Esophagus squamous epithelium (tissue), 5 donors: ENCODE measurements around the gene ARHGEF12. TPM values are rescaled to one million over a fixed set of nuclear protein-coding genes. Genes with fewer than 3 reads are reported as not detected.

ENCODE experiments used
- DNase-seq: peaks from one replicate; lab custom pipeline; 2025; lab: John Stamatoyannopoulos, UW
- H3K27ac ChIP-seq, 4 donors: fragments of 200-600 bp; sonication (generic); one replicate each; pipeline ENCODE4 v1.5.1; 2016 to 2019; ENCODE audit warnings: mild to moderate bottlenecking in 1 of 4
- H3K27me3 ChIP-seq, 4 donors: fragments of 200-600 bp; sonication (generic); 1 replicate in 3 of 4; 2 replicates in 1 of 4; pipeline versions ENCODE4 v1.5.1 to v1.6.0; 2017 to 2021; ENCODE audit warnings: antibody characterized with exemption in 1 of 4
- H3K36me3 ChIP-seq, 3 donors: fragments of 200-600 bp; sonication (generic); one replicate each; pipeline ENCODE4 v1.5.1; 2016 to 2019
- H3K4me1 ChIP-seq, 3 donors: fragments of 200-600 bp; sonication (generic); one replicate each; pipeline ENCODE4 v1.5.1; 2017 to 2019
- H3K4me3 ChIP-seq, 4 donors: fragments of 200-600 bp; sonication (generic); 1 replicate in 3 of 4; 2 replicates in 1 of 4; pipeline ENCODE4 v1.5.1; 2016 to 2019; ENCODE audit warnings: mild to moderate bottlenecking in 2 of 4, moderate library complexity in 1 of 4
- H3K9me3 ChIP-seq, 3 donors: fragments of 200-600 bp; sonication (generic); one replicate each; pipeline ENCODE4 v1.5.1; 2016 to 2019
- POLR2A ChIP-seq, 4 donors: fragments of 450-650 bp; IDR thresholded peaks; one replicate each; pipeline ENCODE4 v1.6.1; 2017; ENCODE audit warnings: antibody characterized with exemption in 4 of 4, mild to moderate bottlenecking in 4 of 4, moderate library complexity in 3 of 4
- WGBS, 2 donors: methylation state at CpG; one replicate each; pipeline ENCODE4 v1.1.5; 2018; 5-methylcytosine and 5-hydroxymethylcytosine counted together
- intact Hi-C: fragments of 100-400 bp; cut with DNase I; formaldehyde crosslinking; loops from one replicate; pipeline ENCODE4 v1.15.0; 2022
- total RNA-seq, 4 donors: library from RNA; depleted of rRNA; stranded (reverse); fragments of >200 nt; gene quantifications; one replicate each; pipeline ENCODE4 v1.1.0, GENCODE V29; 2016
- TF ChIP-seq, protein P1 (sequence below), 6 experiments: fragments of 450-650 bp in 4 of 6; fragments of 200-600 bp in 2 of 6; sonication (generic) in 2 of 6; IDR thresholded peaks; one replicate each; pipeline ENCODE4 v1.5.1; 2016 to 2019; ENCODE audit warnings: antibody characterized with exemption in 6 of 6, mild to moderate bottlenecking in 4 of 6, moderate library complexity in 4 of 6
- donor health status: DM: yes; HTN: yes; CAD: no.

Gene ARHGEF12
- total RNA-seq, 4 donors from 2014 or later: 57.4 to 106 (median 70.7) TPM

DNA sequence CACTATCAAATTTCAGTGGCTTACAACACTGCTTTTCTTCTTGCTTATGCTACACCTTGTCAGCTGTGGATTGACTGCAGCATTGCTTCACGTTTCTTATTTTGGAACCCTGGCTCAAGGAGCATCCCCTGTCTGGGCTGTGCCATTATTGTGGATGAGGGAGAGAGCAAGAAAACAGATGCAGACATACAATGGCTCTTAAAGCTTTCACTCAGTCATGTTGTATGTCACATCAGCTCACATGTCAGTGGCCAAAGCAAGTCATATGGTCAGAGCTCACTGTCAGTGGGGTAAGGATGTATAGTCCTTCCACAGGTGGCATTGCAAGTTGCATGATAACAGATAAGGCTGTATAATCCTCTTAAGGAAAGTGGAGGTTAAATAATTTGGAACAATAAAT, 10.0 kb downstream of the ARHGEF12 start:
- no peaks in the 10 kb centered on the region for H3K27me3 ChIP-seq
- H3K4me1 ChIP-seq: peaks cover 5 to 96% (median 50%) of the 10 kb centered on the region in 3 donors
- H3K27ac ChIP-seq: no peak overlapping the region
- no peak for DNase-seq
- 17 to 31% methylated on average over 1 of the region's 1 CpG for WGBS, 2 donors
- TF ChIP-seq, protein P1, sequence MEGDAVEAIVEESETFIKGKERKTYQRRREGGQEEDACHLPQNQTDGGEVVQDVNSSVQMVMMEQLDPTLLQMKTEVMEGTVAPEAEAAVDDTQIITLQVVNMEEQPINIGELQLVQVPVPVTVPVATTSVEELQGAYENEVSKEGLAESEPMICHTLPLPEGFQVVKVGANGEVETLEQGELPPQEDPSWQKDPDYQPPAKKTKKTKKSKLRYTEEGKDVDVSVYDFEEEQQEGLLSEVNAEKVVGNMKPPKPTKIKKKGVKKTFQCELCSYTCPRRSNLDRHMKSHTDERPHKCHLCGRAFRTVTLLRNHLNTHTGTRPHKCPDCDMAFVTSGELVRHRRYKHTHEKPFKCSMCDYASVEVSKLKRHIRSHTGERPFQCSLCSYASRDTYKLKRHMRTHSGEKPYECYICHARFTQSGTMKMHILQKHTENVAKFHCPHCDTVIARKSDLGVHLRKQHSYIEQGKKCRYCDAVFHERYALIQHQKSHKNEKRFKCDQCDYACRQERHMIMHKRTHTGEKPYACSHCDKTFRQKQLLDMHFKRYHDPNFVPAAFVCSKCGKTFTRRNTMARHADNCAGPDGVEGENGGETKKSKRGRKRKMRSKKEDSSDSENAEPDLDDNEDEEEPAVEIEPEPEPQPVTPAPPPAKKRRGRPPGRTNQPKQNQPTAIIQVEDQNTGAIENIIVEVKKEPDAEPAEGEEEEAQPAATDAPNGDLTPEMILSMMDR (IDR thresholded peaks at IDR 0.05): no peak
- TF ChIP-seq POLR2A (IDR thresholded peaks at IDR 0.05): no peak
- H3K9me3 ChIP-seq: no peaks in the 10 kb centered on the region
- intact Hi-C loops: loop anchor here (10.0 kb wide), 1 partner anchor 69 kb away; no protein-coding TSS in a partner anchor
- H3K4me3 ChIP-seq: no peak overlapping the region
- no peaks in the 10 kb centered on the region for H3K36me3 ChIP-seq

DNA sequence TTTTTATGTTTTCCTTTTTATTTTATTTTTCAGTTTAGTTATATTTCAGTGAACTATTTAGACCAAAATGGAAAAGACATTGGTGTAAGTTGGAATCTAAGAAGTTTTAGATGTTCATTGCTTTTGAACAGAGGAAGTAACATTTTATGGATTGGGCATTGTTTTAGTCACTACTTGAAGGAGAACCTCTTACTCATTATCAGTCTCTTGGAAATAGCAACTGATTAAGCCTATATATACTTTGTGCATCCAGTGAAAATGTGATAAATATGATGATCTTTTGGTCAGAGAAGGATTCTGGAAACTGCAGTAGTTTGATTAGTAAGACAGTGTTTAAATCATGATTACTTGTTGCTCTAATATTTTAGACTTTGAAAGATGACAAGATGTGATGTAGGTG, 14.4 kb downstream of the ARHGEF12 start:
- no peak overlapping the region for H3K27ac ChIP-seq
- H3K4me1 ChIP-seq: peaks cover 0 to 82% (median 21%) of the 10 kb centered on the region in 3 donors
- no peak for DNase-seq
- no peaks in the 10 kb centered on the region for H3K27me3 ChIP-seq
- intact Hi-C loops: no loop called here
- no peaks in the 10 kb centered on the region for H3K36me3 ChIP-seq
- TF ChIP-seq, protein P1 (IDR thresholded peaks at IDR 0.05): no peak
- TF ChIP-seq POLR2A (IDR thresholded peaks at IDR 0.05): no peak
- H3K9me3 ChIP-seq: no peaks in the 10 kb centered on the region
- no peak overlapping the region for H3K4me3 ChIP-seq

DNA sequence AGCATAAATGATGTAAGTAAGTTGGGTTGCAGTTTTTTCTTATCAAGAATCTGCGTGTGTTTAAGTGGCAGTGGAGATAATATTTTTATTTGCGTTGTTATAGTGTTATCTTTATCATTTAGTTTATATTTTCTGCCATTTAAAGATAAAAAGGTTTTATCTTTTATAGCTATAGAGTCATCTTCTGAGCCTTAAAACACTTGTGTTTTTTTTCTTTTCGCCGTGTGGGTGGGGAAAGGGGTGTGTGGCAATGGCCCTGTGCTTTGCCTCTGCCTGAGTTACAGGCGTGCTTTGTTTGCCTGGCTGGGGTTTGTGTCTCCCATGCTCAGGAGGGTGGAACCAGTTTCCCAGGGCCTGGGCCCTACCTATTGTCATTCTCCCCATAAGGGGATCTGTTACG, 16.2 kb downstream of the ARHGEF12 start:
- Histone ChIP-seq H3K9me3 (no peaks in the 10 kb centered on the region), H3K4me3 (no peak overlapping the region), H3K4me1 (peaks cover 0 to 72% (median 9%) of the 10 kb centered on the region in 3 donors), H3K27me3 (no peaks in the 10 kb centered on the region), H3K27ac (no peak overlapping the region), H3K36me3 (no peaks in the 10 kb centered on the region)
- intact Hi-C loops: no loop called here
- no peak for DNase-seq
- WGBS, 2 donors: 69 to 79% methylated on average over 5 to 6 of the region's 6 CpGs
- TF ChIP-seq, protein P1 (IDR thresholded peaks at IDR 0.05): no peak
- TF ChIP-seq POLR2A (IDR thresholded peaks at IDR 0.05): no peak

DNA sequence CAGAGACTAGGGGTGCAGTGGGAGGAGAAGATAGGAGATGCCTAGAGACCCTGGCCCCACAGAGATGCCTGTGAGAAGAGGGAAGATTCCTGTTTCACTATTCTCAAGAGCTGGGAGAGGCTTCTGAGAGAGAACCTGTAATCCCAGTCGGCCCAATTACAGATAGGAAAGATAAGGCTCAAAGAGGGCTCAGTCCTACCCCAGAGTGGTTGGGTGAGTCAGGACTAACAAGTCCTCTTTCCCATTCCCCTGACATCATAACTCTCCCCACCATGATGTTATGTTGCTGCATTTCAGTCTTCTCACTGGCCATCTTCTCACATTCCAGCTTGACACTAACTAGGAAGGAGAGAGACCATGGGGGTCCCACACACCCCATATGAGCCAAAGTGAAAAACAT, 17.9 kb downstream of the ARHGEF12 start:
- DNase-seq: no peak
- H3K36me3 ChIP-seq: no peaks in the 10 kb centered on the region
- no peaks in the 10 kb centered on the region for H3K9me3 ChIP-seq
- no peak overlapping the region for H3K27ac ChIP-seq
- no peak for TF ChIP-seq POLR2A (IDR thresholded peaks at IDR 0.05)
- TF ChIP-seq, protein P1 (IDR thresholded peaks at IDR 0.05): no peak
- peaks cover 0 to 55% (median 7%) of the 10 kb centered on the region in 3 donors for H3K4me1 ChIP-seq
- 54 to 78% methylated on average over 1 of the region's 1 CpG for WGBS, 2 donors
- intact Hi-C loops: no loop called here
- no peaks in the 10 kb centered on the region for H3K27me3 ChIP-seq
- no peak overlapping the region for H3K4me3 ChIP-seq

DNA sequence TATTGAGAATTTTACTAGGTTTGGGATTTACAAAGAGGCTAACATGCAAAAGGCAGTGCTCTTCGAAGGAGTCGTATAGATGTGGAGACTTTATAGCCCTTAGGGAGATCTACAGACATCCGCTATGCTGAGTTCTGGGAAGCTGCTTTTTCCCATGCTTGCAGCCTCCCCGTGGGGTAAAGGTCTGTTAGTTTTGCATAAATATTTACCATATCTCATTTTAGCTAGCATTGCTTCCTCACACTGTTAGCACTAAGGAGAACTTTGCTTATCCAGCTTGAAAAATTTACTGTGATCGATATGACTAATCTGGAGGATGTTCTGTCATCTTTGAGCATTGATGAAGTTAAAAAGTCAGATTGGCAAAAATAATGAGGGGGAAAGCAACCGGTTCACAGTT, 18.6 kb downstream of the ARHGEF12 start:
- intact Hi-C loops: no loop called here
- DNase-seq: no peak
- H3K9me3 ChIP-seq: no peaks in the 10 kb centered on the region
- no peaks in the 10 kb centered on the region for H3K36me3 ChIP-seq
- H3K27me3 ChIP-seq: no peaks in the 10 kb centered on the region
- WGBS, 2 donors: 68 to 70% methylated on average over 6 of the region's 6 CpGs
- no peak overlapping the region for H3K27ac ChIP-seq
- peaks cover 0 to 48% (median 3%) of the 10 kb centered on the region in 3 donors for H3K4me1 ChIP-seq
- H3K4me3 ChIP-seq: no peak overlapping the region
- TF ChIP-seq, protein P1 (IDR thresholded peaks at IDR 0.05): no peak
- TF ChIP-seq POLR2A (IDR thresholded peaks at IDR 0.05): no peak
